GM18520 (cell line): ENCODE results near the gene DCAF11.

Source experiments
- ATAC-seq: cut with Tn5 transposase; IDR thresholded peaks from one replicate; pipeline ENCODE4 v1.9.1; 2021; ENCODE audit not compliant: unreplicated experiment

DCAF11 gene

GRCh38 chr14:24156840-24157239, 42.3 kb downstream of the DCAF11 start:
- ATAC-seq: no peak

GRCh38 chr14:24157331-24157730, 42.8 kb downstream of the DCAF11 start:
- ATAC-seq: no peak

GRCh38 chr14:24159777-24160498, 45.4 kb downstream of the DCAF11 start:
- ATAC-seq: no peak

GRCh38 chr14:24160499-24160849, 45.9 kb downstream of the DCAF11 start:
- ATAC-seq: peak; percentile 2

- ATAC-seq: peak; percentile 61
These were observed 46.5 kb downstream of the DCAF11 start, which contains the start of gene IRF9 for GRCh38 chr14:24160850-24161804. Gene IRF9, plus strand, starts transcription at chr14:24161265. Its CDS starts 880 bp downstream, at chr14:24162145.

GRCh38 chr14:24162093-24162492, 47.5 kb downstream of the DCAF11 start:
- ATAC-seq: no peak

GRCh38 chr14:24164518-24164991, 50.0 kb downstream of the DCAF11 start:
- ATAC-seq: no peak

- no peak for ATAC-seq
These were observed 51.2 kb downstream of the DCAF11 start for GRCh38 chr14:24165785-24166184.

- no peak for ATAC-seq
These were observed 53.0 kb downstream of the DCAF11 start for GRCh38 chr14:24167469-24168114.

GRCh38 chr14:24171422-24172260, 57.1 kb downstream of the DCAF11 start, which contains the start of gene REC8:
Gene REC8, plus strand, starts transcription at chr14:24172080. Its CDS starts 473 bp downstream, at chr14:24172553.
- peak; percentile 51 for ATAC-seq

GRCh38 chr14:24172261-24172860, 57.8 kb downstream of the DCAF11 start:
- no peak for ATAC-seq

- ATAC-seq: no peak
These were observed 58.3 kb downstream of the DCAF11 start for GRCh38 chr14:24172871-24173281.
